Trophoblast cell (in vitro differentiated cells and primary cell): ENCODE measurements around the gene WNK2.

Experiments used
- DNase-seq, 2 donors: peaks; one replicate each; pipeline ENCODE4 v3.0.0-alpha.2; 2016
- H2AFZ ChIP-seq: 2 replicates; pipeline ENCODE4 v1.6.1; 2013; ENCODE audit warnings: low read length, moderate library complexity, mild to moderate bottlenecking; ENCODE audit not compliant: insufficient read depth, poor library complexity
- H2AK5ac ChIP-seq: 2 replicates; pipeline ENCODE4 v1.6.1; 2013; ENCODE audit warnings: mild to moderate bottlenecking, low read length
- H2BK120ac ChIP-seq: 2 replicates; pipeline ENCODE4 v1.6.1; 2013; ENCODE audit warnings: low read length, mild to moderate bottlenecking, moderate library complexity; ENCODE audit not compliant: insufficient read depth, poor library complexity
- H2BK12ac ChIP-seq: 2 replicates; pipeline ENCODE4 v1.6.1; 2013; ENCODE audit warnings: mild to moderate bottlenecking, low read length, moderate library complexity
- H2BK5ac ChIP-seq: 2 replicates; pipeline ENCODE4 v1.6.1; 2013; ENCODE audit warnings: low read length, low read depth, moderate library complexity, mild to moderate bottlenecking; ENCODE audit not compliant: poor library complexity
- H3K14ac ChIP-seq: 2 replicates; pipeline ENCODE4 v1.6.1; 2013; ENCODE audit warnings: mild to moderate bottlenecking, low read length
- H3K18ac ChIP-seq: 2 replicates; pipeline ENCODE4 v1.6.1; 2013; ENCODE audit warnings: mild to moderate bottlenecking, low read length
- H3K23ac ChIP-seq: 2 replicates; pipeline ENCODE4 v1.6.1; 2013; ENCODE audit warnings: low read length
- H3K27ac ChIP-seq: 2 replicates; pipeline ENCODE4 v1.5.1; 2013; ENCODE audit warnings: low read depth, mild to moderate bottlenecking, inconsistent platforms, low read length, moderate library complexity
- H3K27me3 ChIP-seq: 2 replicates; pipeline ENCODE4 v1.6.1; 2013; ENCODE audit warnings: inconsistent platforms, mild to moderate bottlenecking, low read length, moderate library complexity; ENCODE audit not compliant: insufficient read depth
- H3K36me3 ChIP-seq, 2 experiments: 1 replicate in 1 of 2; 2 replicates in 1 of 2; pipeline ENCODE4 v1.6.1; 2013; ENCODE audit warnings: low read length in 2 of 2, mild to moderate bottlenecking in 2 of 2, moderate library complexity in 1 of 2; ENCODE audit not compliant: insufficient read depth in 2 of 2, control insufficient read depth in 1 of 2
- H3K4ac ChIP-seq: 2 replicates; pipeline ENCODE4 v1.6.1; 2013; ENCODE audit warnings: low read depth, mild to moderate bottlenecking, low read length, moderate library complexity
- H3K4me1 ChIP-seq, 2 experiments: 1 replicate in 1 of 2; 2 replicates in 1 of 2; pipeline ENCODE4 v1.6.1; 2013; ENCODE audit warnings: low read length in 2 of 2, mild to moderate bottlenecking in 2 of 2, moderate library complexity in 1 of 2; ENCODE audit not compliant: insufficient read depth in 2 of 2, control insufficient read depth in 1 of 2
- H3K4me2 ChIP-seq: 2 replicates; pipeline ENCODE4 v1.6.1; 2013; ENCODE audit warnings: inconsistent platforms, mild to moderate bottlenecking, low read length, moderate library complexity
- H3K4me3 ChIP-seq: 2 replicates; pipeline ENCODE4 v1.5.1; 2013; ENCODE audit warnings: mild to moderate bottlenecking, low read depth, low read length, inconsistent platforms
- H3K79me1 ChIP-seq: one replicate; pipeline ENCODE4 v1.6.1; 2013; ENCODE audit warnings: low read length
- H3K79me2 ChIP-seq: 2 replicates; pipeline ENCODE4 v1.6.1; 2013; ENCODE audit warnings: low read length, mild to moderate bottlenecking; ENCODE audit not compliant: control insufficient read depth, insufficient read depth, poor library complexity
- H3K9ac ChIP-seq: 2 replicates; pipeline ENCODE4 v1.6.1; 2013; ENCODE audit warnings: mild to moderate bottlenecking, low read length
- H3K9me3 ChIP-seq: 2 replicates; pipeline ENCODE4 v1.6.1; 2013; ENCODE audit warnings: low read depth, mild to moderate bottlenecking, control low read depth, inconsistent platforms, low read length; ENCODE audit not compliant: insufficient read depth
- H4K12ac ChIP-seq: 2 replicates; pipeline ENCODE4 v1.6.1; 2013; ENCODE audit warnings: low read depth, mild to moderate bottlenecking, low read length, moderate library complexity
- H4K8ac ChIP-seq: 2 replicates; pipeline ENCODE4 v1.6.1; 2013; ENCODE audit warnings: low read depth, mild to moderate bottlenecking, low read length, moderate library complexity
- H4K91ac ChIP-seq: one replicate; pipeline ENCODE4 v1.6.1; 2013; ENCODE audit warnings: low read depth, mild to moderate bottlenecking, low read length, moderate library complexity
- WGBS: extraction: QIAGEN DNeasy Blood & Tissue Kit; methylation state at CpG from one replicate; pipeline ENCODE4 v1.1.7; 2013; ENCODE audit warnings: missing lambda C conversion rate; ENCODE audit not compliant: insufficient read length, insufficient coverage; ENCODE audit errors: extremely low coverage; 5-methylcytosine and 5-hydroxymethylcytosine counted together

WNK2 gene

GRCh38 chr9:93203718-93204469, 20.0 kb downstream of the WNK2 start:
- H2BK12ac ChIP-seq, result no peak overlapping the region
- H3K4me3 ChIP-seq, result no peak overlapping the region
- peaks cover 13% of the 10 kb centered on the region in 2 experiments for H3K4me1 ChIP-seq
- H3K18ac ChIP-seq, result no peak overlapping the region
- no peaks in the 10 kb centered on the region for H3K36me3 ChIP-seq
- no peaks in the 10 kb centered on the region for H3K27me3 ChIP-seq
- no peak overlapping the region for H3K4ac ChIP-seq
- H3K4me2 ChIP-seq, result no peak overlapping the region
- H2BK120ac ChIP-seq, result no peak overlapping the region
- H3K79me2 ChIP-seq, result no peaks in the 10 kb centered on the region
- H3K9me3 ChIP-seq, result peaks cover 4% of the 10 kb centered on the region
- H3K23ac ChIP-seq, result no peak overlapping the region
- H2BK5ac ChIP-seq, result no peak overlapping the region
- no peak overlapping the region for H4K91ac ChIP-seq
- H3K14ac ChIP-seq, result no peak overlapping the region
- H3K27ac ChIP-seq, result no peak overlapping the region
- no peak overlapping the region for H4K12ac ChIP-seq
- DNase-seq, result no peak
- H3K9ac ChIP-seq, result no peak overlapping the region
- no peak overlapping the region for H2AK5ac ChIP-seq
- H3K79me1 ChIP-seq, result peaks cover 6% of the 10 kb centered on the region
- H2AFZ ChIP-seq, result no peak overlapping the region
- no CpG with 5 or more reads among the region's 15 CpGs for WGBS
- no peak overlapping the region for H4K8ac ChIP-seq

DNA sequence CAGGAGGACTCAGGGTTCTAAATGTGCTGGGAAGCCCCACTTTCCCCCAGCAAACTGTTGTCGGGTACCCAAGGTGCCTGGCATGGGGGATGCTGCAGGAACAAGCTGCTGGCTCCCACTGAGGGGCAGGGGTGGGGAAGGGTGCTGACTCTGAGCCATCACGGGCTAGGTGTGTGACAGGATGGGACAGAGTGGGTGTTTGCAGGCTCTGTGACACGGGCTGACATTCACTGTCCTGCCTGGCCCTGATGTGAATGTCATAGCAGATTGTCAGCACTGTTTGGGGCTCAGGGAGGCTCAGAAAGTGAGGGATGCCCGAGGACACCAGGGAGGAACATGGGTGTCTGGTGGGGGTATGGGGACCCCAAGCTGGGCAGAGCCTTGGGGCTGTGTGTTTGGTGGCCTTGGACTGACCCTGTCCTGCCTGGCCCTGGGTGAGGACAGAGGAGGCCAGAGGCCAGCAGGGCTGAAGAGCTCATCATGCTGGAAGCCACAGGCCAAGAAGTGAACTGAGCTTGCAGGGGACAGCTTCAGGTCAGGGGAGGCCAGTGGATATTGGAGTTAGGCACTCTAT, 20.6 kb downstream of the WNK2 start:
- no CpG with 5 or more reads among the region's 4 CpGs for WGBS
- H3K4me3 ChIP-seq, result no peak overlapping the region
- H3K4me1 ChIP-seq, result peaks cover 13% of the 10 kb centered on the region in 2 experiments
- no peak overlapping the region for H3K23ac ChIP-seq
- H3K4me2 ChIP-seq, result no peak overlapping the region
- no peak overlapping the region for H2BK5ac ChIP-seq
- H3K27me3 ChIP-seq, result no peaks in the 10 kb centered on the region
- DNase-seq, result no peak
- H3K79me1 ChIP-seq, result peaks cover 6% of the 10 kb centered on the region
- H2BK12ac ChIP-seq, result no peak overlapping the region
- H3K14ac ChIP-seq, result no peak overlapping the region
- peaks cover 9% of the 10 kb centered on the region for H3K9me3 ChIP-seq
- no peak overlapping the region for H3K27ac ChIP-seq
- no peak overlapping the region for H3K9ac ChIP-seq
- H4K91ac ChIP-seq, result no peak overlapping the region
- H3K4ac ChIP-seq, result no peak overlapping the region
- no peak overlapping the region for H2AFZ ChIP-seq
- H4K12ac ChIP-seq, result no peak overlapping the region
- H2AK5ac ChIP-seq, result no peak overlapping the region
- no peaks in the 10 kb centered on the region for H3K36me3 ChIP-seq
- no peaks in the 10 kb centered on the region for H3K79me2 ChIP-seq
- H3K18ac ChIP-seq, result no peak overlapping the region
- H4K8ac ChIP-seq, result no peak overlapping the region
- no peak overlapping the region for H2BK120ac ChIP-seq

GRCh38 chr9:93205045-93205768, 21.3 kb downstream of the WNK2 start:
- no peaks in the 10 kb centered on the region for H3K36me3 ChIP-seq
- WGBS, result no CpG with 5 or more reads among the region's 14 CpGs

GRCh38 chr9:93205896-93206575, 22.1 kb downstream of the WNK2 start:
- Histone ChIP-seq H3K4ac (no peak overlapping the region), H2AK5ac (no peak overlapping the region), H2BK5ac (no peak overlapping the region), H3K27me3 (no peaks in the 10 kb centered on the region), H3K9ac (no peak overlapping the region), H3K4me2 (no peak overlapping the region), H3K27ac (no peak overlapping the region), H3K14ac (no peak overlapping the region), H3K9me3 (peaks cover 10% of the 10 kb centered on the region), H4K91ac (no peak overlapping the region), H3K79me2 (no peaks in the 10 kb centered on the region), H3K4me1 (peaks cover 11 to 12% of the 10 kb centered on the region in 2 experiments), H2BK120ac (no peak overlapping the region), H2BK12ac (no peak overlapping the region), H3K4me3 (no peak overlapping the region), H3K23ac (no peak overlapping the region), H2AFZ (no peak overlapping the region), H3K36me3 (no peaks in the 10 kb centered on the region), H3K18ac (no peak overlapping the region), H3K79me1 (peaks cover 6% of the 10 kb centered on the region), H4K12ac (no peak overlapping the region), H4K8ac (no peak overlapping the region)
- no CpG with 5 or more reads among the region's 12 CpGs for WGBS
- no peak for DNase-seq

More at GRCh38 chr9:93205045-93205768, 21.3 kb downstream of the WNK2 start:
- H2AFZ ChIP-seq, result no peak overlapping the region
- H3K27ac ChIP-seq, result no peak overlapping the region
- H2BK12ac ChIP-seq, result no peak overlapping the region
- H3K4me2 ChIP-seq, result no peak overlapping the region
- peak in 1 of 2 donors; percentile 55 for DNase-seq
- H2AK5ac ChIP-seq, result no peak overlapping the region
- H3K9me3 ChIP-seq, result peaks cover 10% of the 10 kb centered on the region
- H3K4me3 ChIP-seq, result no peak overlapping the region
- no peak overlapping the region for H3K4ac ChIP-seq
- peaks cover 6% of the 10 kb centered on the region for H3K79me1 ChIP-seq
- H3K4me1 ChIP-seq, result peaks cover 13% of the 10 kb centered on the region in 2 experiments
- H3K27me3 ChIP-seq, result no peaks in the 10 kb centered on the region
- no peak overlapping the region for H3K9ac ChIP-seq
- H2BK5ac ChIP-seq, result no peak overlapping the region
- H3K14ac ChIP-seq, result no peak overlapping the region
- no peaks in the 10 kb centered on the region for H3K79me2 ChIP-seq
- no peak overlapping the region for H3K18ac ChIP-seq
- no peak overlapping the region for H2BK120ac ChIP-seq
- no peak overlapping the region for H3K23ac ChIP-seq
- no peak overlapping the region for H4K8ac ChIP-seq
- no peak overlapping the region for H4K12ac ChIP-seq
- no peak overlapping the region for H4K91ac ChIP-seq
